WTC11 (cell line): ENCODE results near the gene JAKMIP1.

Experiments used
- EMX1 ChIP-seq: fragments of 250-450 bp; sonication (Bioruptor Pico); IDR thresholded peaks from 2 replicates; pipeline ENCODE4 v1.8.0; 2021; ENCODE audit warnings: mild to moderate bottlenecking
- ETV6 ChIP-seq: sonication (generic); formaldehyde crosslinking; IDR thresholded peaks from 2 replicates; pipeline ENCODE4 v1.8.1; 2022; ENCODE audit warnings: mild to moderate bottlenecking, missing genetic modification reagents
- NFE2L1 ChIP-seq: sonication (generic); formaldehyde crosslinking; IDR thresholded peaks from 2 replicates; pipeline ENCODE4 v1.8.1; 2023; ENCODE audit warnings: missing genetic modification reagents
- PREB ChIP-seq: sonication (generic); formaldehyde crosslinking; IDR thresholded peaks from 2 replicates; pipeline ENCODE4 v1.8.1; 2022; ENCODE audit warnings: mild to moderate bottlenecking, missing genetic modification reagents, moderate library complexity, borderline replicate concordance
- TCF7 ChIP-seq: sonication (generic); formaldehyde crosslinking; IDR thresholded peaks from 2 replicates; pipeline ENCODE4 v1.8.0; 2022; ENCODE audit warnings: mild to moderate bottlenecking, low read depth, missing genetic modification reagents, moderate library complexity
- TF ChIP-seq, protein P1 (sequence below): fragments of 200-600 bp; IDR thresholded peaks from 2 replicates; pipeline ENCODE4 v1.8.0; 2022; ENCODE audit warnings: antibody characterized with exemption

- TF ChIP-seq ETV6 (CRISPR knock-in tag) (no peak), PREB (CRISPR knock-in tag) (no peak), TCF7 (CRISPR knock-in tag) (no peak), NFE2L1 (no peak), EMX1 (CRISPR knock-in tag) (no peak)
- TF ChIP-seq, protein P1, sequence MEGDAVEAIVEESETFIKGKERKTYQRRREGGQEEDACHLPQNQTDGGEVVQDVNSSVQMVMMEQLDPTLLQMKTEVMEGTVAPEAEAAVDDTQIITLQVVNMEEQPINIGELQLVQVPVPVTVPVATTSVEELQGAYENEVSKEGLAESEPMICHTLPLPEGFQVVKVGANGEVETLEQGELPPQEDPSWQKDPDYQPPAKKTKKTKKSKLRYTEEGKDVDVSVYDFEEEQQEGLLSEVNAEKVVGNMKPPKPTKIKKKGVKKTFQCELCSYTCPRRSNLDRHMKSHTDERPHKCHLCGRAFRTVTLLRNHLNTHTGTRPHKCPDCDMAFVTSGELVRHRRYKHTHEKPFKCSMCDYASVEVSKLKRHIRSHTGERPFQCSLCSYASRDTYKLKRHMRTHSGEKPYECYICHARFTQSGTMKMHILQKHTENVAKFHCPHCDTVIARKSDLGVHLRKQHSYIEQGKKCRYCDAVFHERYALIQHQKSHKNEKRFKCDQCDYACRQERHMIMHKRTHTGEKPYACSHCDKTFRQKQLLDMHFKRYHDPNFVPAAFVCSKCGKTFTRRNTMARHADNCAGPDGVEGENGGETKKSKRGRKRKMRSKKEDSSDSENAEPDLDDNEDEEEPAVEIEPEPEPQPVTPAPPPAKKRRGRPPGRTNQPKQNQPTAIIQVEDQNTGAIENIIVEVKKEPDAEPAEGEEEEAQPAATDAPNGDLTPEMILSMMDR, result no peak
These were observed 106.7 kb downstream of the JAKMIP1 start for GRCh38 chr4:6093671-6094070.
